Neural progenitor cell (in vitro differentiated cells): ENCODE data around the gene HYOU1. TPM values are rescaled to one million over a fixed set of nuclear protein-coding genes. Genes with fewer than 3 reads are reported as not detected.
"Not testable (repeated sequence)": the region's sequence is repeated elsewhere in the genome, so short reads cannot be mapped to it uniquely, and the experiment has no call there.

Experiments
- DNase-seq: peaks from one replicate; pipeline ENCODE4 v3.0.0-alpha.2; 2016; ENCODE audit warnings: low spot score
- H2AFZ ChIP-seq: fragments of 200-600 bp; sonication (generic); replicated peaks from 2 replicates; pipeline ENCODE4 v1.6.1; 2016; ENCODE audit warnings: antibody characterized with exemption
- H3F3A ChIP-seq: fragments of 200-600 bp; sonication (generic); 2 replicates; pipeline ENCODE4 v1.6.1; 2016; ENCODE audit warnings: antibody characterized with exemption, low read depth
- H3K27ac ChIP-seq: fragments of 200-600 bp; sonication (generic); 2 replicates; pipeline ENCODE4 v1.5.1; 2016; ENCODE audit warnings: mild to moderate bottlenecking
- H3K27me3 ChIP-seq: fragments of 200-600 bp; sonication (generic); 2 replicates; pipeline ENCODE4 v1.6.1; 2016; ENCODE audit warnings: mild to moderate bottlenecking, moderate library complexity
- H3K36me3 ChIP-seq: fragments of 200-600 bp; sonication (generic); 2 replicates; pipeline ENCODE4 v1.5.1; 2016
- H3K4me1 ChIP-seq: fragments of 200-600 bp; sonication (generic); 2 replicates; pipeline ENCODE4 v1.6.1; 2016; ENCODE audit warnings: mixed run types
- H3K4me2 ChIP-seq: fragments of 200-600 bp; sonication (generic); 2 replicates; pipeline ENCODE4 v1.6.1; 2016
- H3K4me3 ChIP-seq: fragments of 200-600 bp; sonication (generic); 2 replicates; pipeline ENCODE4 v1.5.1; 2016
- H3K79me2 ChIP-seq: fragments of 200-600 bp; sonication (generic); 2 replicates; pipeline ENCODE4 v1.6.1; 2016; ENCODE audit warnings: low read depth
- H3K9ac ChIP-seq: fragments of 200-600 bp; sonication (generic); 2 replicates; pipeline ENCODE4 v1.6.1; 2016
- H3K9me3 ChIP-seq: fragments of 200-600 bp; sonication (generic); 2 replicates; pipeline ENCODE4 v1.5.1; 2016; ENCODE audit warnings: low read depth
- H4K20me1 ChIP-seq: fragments of 200-600 bp; sonication (generic); 2 replicates; pipeline ENCODE4 v1.6.1; 2016; ENCODE audit warnings: low read depth
- H3K27ac Mint-ChIP-seq: 3 replicates; pipeline ENCODE4 v1.8.0; 2021; ENCODE audit warnings: mixed read lengths
- H3K27me3 Mint-ChIP-seq: 2 replicates; pipeline ENCODE4 v1.8.0; 2022; ENCODE audit warnings: low read depth, mild to moderate bottlenecking, inconsistent platforms, moderate library complexity, mixed read lengths; ENCODE audit not compliant: insufficient read depth
- H3K36me3 Mint-ChIP-seq: 3 replicates; pipeline ENCODE4 v1.8.0; 2021; ENCODE audit warnings: mixed read lengths
- H3K4me1 Mint-ChIP-seq: 3 replicates; pipeline ENCODE4 v1.8.0; 2021; ENCODE audit warnings: mixed read lengths
- H3K4me3 Mint-ChIP-seq: 3 replicates; pipeline ENCODE4 v1.8.0; 2021; ENCODE audit warnings: mild to moderate bottlenecking, moderate library complexity, mixed read lengths
- H3K9me3 Mint-ChIP-seq: 3 replicates; pipeline ENCODE4 v1.8.0; 2020; ENCODE audit warnings: mixed read lengths
- CTCF ChIP-seq: fragments of 200-600 bp; sonication (generic); IDR thresholded peaks from 2 replicates; pipeline ENCODE4 v1.5.1; 2017; ENCODE audit warnings: antibody characterized with exemption, mild to moderate bottlenecking
- EZH2 ChIP-seq: fragments of 200-600 bp; sonication (generic); IDR thresholded peaks from 2 replicates; pipeline ENCODE4 v1.6.1; 2017; ENCODE audit warnings: antibody characterized with exemption, mild to moderate bottlenecking, moderate library complexity
- EZH2phosphoT487 ChIP-seq: fragments of 200-600 bp; sonication (generic); IDR thresholded peaks from 2 replicates; pipeline ENCODE4 v1.6.1; 2017; ENCODE audit warnings: antibody characterized with exemption
- total RNA-seq: library from RNA; depleted of rRNA; stranded (reverse); fragments of >200 nt; gene quantifications from 2 replicates; pipeline ENCODE4 v1.2.3, GENCODE V29; 2015; ENCODE audit warnings: low replicate concordance

The HYOU1 gene
- total RNA-seq, 1 donor from 2014 or later: 129 TPM

GRCh38 chr11:119061256-119061655 lies 4.3 kb upstream of the HYOU1 start:
- Mint-ChIP-seq H3K27ac (no peak overlapping the region), H3K27me3 (peaks cover 2% of the 10 kb centered on the region), H3K36me3 (peaks cover 2% of the 10 kb centered on the region), H3K4me3 (no peak overlapping the region), H3K9me3 (no peaks in the 10 kb centered on the region), H3K4me1 (peaks cover 13% of the 10 kb centered on the region)
- Histone ChIP-seq H3F3A (peaks cover 16% of the 10 kb centered on the region), H2AFZ (no peak overlapping the region), H3K4me3 (no peak overlapping the region), H4K20me1 (peaks cover 2% of the 10 kb centered on the region), H3K4me1 (peaks cover 6% of the 10 kb centered on the region), H3K27me3 (no peaks in the 10 kb centered on the region), H3K4me2 (no peak overlapping the region), H3K9ac (no peak overlapping the region), H3K36me3 (no peaks in the 10 kb centered on the region), H3K9me3 (no peaks in the 10 kb centered on the region), H3K79me2 (peaks cover 14% of the 10 kb centered on the region), H3K27ac (no peak overlapping the region)
- TF ChIP-seq EZH2phosphoT487: no peak
- no peak for TF ChIP-seq CTCF
- TF ChIP-seq EZH2: no peak
- no peak for DNase-seq

DNA sequence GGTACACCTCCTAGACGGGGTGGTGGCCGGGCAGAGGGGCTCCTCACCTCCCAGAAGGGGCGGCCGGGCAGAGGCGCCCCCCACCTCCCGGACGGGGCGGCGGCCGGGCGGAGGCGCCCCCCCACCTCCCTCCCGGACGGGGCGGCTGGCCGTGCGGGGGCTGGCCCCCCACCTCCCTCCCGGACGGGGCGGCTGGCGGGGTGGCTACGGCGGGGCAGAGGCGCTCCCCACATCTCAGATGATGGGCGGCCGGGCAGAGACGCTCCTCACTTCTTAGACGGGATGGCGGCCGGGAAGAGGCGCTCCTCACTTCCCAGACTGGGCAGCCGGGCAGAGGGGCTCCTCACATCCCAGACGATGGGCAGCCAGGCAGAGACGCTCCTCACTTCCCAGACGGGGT lies 2.1 kb upstream of the HYOU1 start:
- not testable (repeated sequence) for H3K27me3 Mint-ChIP-seq, H3K4me2 ChIP-seq, H3K36me3 ChIP-seq, H3K9me3 Mint-ChIP-seq, H3K9ac ChIP-seq, DNase-seq, H3K27ac ChIP-seq, H3K9me3 ChIP-seq, H3K27me3 ChIP-seq, H2AFZ ChIP-seq, H3K4me1 ChIP-seq, H3K4me3 ChIP-seq, H3K27ac Mint-ChIP-seq
- Mint-ChIP-seq H3K36me3 (peaks cover 13% of the 10 kb centered on the region), H3K4me1 (peaks cover 18% of the 10 kb centered on the region), H3K4me3 (peak overlapping the region; percentile 73)
- H4K20me1 ChIP-seq: peaks cover 12% of the 10 kb centered on the region
- H3F3A ChIP-seq: peaks cover 16% of the 10 kb centered on the region
- peaks cover 36% of the 10 kb centered on the region for H3K79me2 ChIP-seq

DNA sequence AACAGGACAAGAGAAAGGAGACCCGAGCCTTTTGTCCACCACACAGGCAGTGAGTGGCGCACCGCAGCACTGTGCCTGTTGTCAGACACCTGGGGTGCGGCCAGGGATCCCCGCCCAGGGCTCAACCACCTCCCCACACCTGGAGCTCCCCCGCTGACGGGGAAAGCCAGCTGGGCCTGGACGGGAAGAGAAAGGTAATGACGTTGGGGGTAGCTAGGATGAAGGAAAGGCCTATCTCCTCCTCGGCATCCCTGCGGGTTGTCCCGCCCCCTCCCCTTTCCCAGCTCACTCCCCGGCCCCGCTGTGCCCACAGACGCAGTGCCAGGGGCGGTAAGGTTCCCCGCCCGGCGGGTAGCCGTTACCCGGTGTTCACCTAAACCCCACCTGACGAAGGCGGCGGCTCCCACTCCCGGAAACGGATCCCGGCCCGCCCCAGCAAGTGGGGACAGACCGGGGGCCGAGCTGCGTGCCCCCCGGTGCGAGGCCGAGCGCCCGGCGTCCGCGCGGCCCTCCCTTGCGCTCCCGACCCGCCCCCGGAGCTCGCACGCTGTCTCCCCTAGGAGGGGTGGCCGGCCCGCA lies 495 bp downstream of the HYOU1 start:
- H3K9me3 Mint-ChIP-seq: no peaks in the 10 kb centered on the region
- TF ChIP-seq EZH2: no peak
- TF ChIP-seq EZH2phosphoT487: no peak
- no peak for TF ChIP-seq CTCF
- H3K27ac Mint-ChIP-seq: peak overlapping the region; percentile 23
- Histone ChIP-seq H3K27me3 (no peaks in the 10 kb centered on the region), H3K79me2 (peaks cover 42% of the 10 kb centered on the region), H3K4me1 (peaks cover 6% of the 10 kb centered on the region), H4K20me1 (peaks cover 12% of the 10 kb centered on the region), H3F3A (peaks cover 16% of the 10 kb centered on the region), H3K4me3 (peak overlapping the region; percentile 84), H3K4me2 (peak overlapping the region; percentile 95), H3K36me3 (no peaks in the 10 kb centered on the region), H3K9ac (peak overlapping the region; percentile 96), H3K9me3 (no peaks in the 10 kb centered on the region), H3K27ac (peak overlapping the region; percentile 99), H2AFZ (peak overlapping the region; percentile 53)
- peaks cover 30% of the 10 kb centered on the region for H3K36me3 Mint-ChIP-seq
- H3K27me3 Mint-ChIP-seq: peaks cover 4% of the 10 kb centered on the region
- peaks cover 18% of the 10 kb centered on the region for H3K4me1 Mint-ChIP-seq
- peak; percentile 61 for DNase-seq
- H3K4me3 Mint-ChIP-seq: peak overlapping the region; percentile 96

DNA sequence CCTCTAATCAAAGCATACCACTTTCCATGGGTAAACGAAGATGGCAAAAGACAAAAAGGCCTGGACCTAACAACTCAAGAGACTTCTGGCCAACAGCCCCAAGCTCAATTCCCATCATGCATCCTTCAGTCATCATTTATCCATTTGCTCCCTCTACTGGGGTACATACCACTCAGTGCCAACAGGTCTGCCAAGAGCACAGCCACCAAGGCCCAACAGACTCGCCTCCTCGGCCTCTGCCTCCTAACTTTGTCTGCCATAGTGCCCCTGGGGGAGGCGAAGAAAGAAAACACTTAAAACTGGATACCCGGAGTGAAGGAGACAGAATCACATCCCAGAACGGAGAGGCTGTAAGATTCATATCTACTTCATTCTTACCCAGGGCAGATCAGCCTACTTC lies 1.1 kb downstream of the HYOU1 start:
- H3K4me1 Mint-ChIP-seq: peaks cover 18% of the 10 kb centered on the region
- no peaks in the 10 kb centered on the region for H3K9me3 ChIP-seq
- H3K4me2 ChIP-seq: peak overlapping the region; percentile 95
- no peaks in the 10 kb centered on the region for H3K9me3 Mint-ChIP-seq
- H4K20me1 ChIP-seq: peaks cover 12% of the 10 kb centered on the region
- peak; percentile 32 for DNase-seq
- peaks cover 4% of the 10 kb centered on the region for H3K27me3 Mint-ChIP-seq
- TF ChIP-seq EZH2 (no peak), EZH2phosphoT487 (no peak), CTCF (no peak)
- no peaks in the 10 kb centered on the region for H3K27me3 ChIP-seq
- H3K79me2 ChIP-seq: peaks cover 42% of the 10 kb centered on the region
- H2AFZ ChIP-seq: no peak overlapping the region
- peak overlapping the region; percentile 96 for H3K4me3 Mint-ChIP-seq
- peak overlapping the region; percentile 96 for H3K9ac ChIP-seq
- H3F3A ChIP-seq: peaks cover 16% of the 10 kb centered on the region
- H3K4me1 ChIP-seq: peaks cover 6% of the 10 kb centered on the region
- peaks cover 30% of the 10 kb centered on the region for H3K36me3 Mint-ChIP-seq
- H3K4me3 ChIP-seq: peak overlapping the region; percentile 84
- H3K27ac ChIP-seq: peak overlapping the region; percentile 99
- no peaks in the 10 kb centered on the region for H3K36me3 ChIP-seq
- peak overlapping the region; percentile 23 for H3K27ac Mint-ChIP-seq
